ENCODE measurements around the gene STX18. TPM values are rescaled to one million over a fixed set of nuclear protein-coding genes. Genes with fewer than 3 reads are reported as not detected.

Gene STX18
- total RNA-seq, 4 donors from 2014 or later, result 9.2 to 56.9 (median 42.1) TPM

GRCh38 chr4:4583606-4584005, 41.8 kb upstream of the STX18 start:
- TF ChIP-seq EP300 (IDR thresholded peaks at IDR 0.05; ENCODE audit: low read depth) (no peak), POLR2AphosphoS5 (IDR thresholded peaks at IDR 0.05) (no peak), CTCF (IDR thresholded peaks at IDR 0.05) (no peak), POLR2A (IDR thresholded peaks at IDR 0.05) (no peak)
- Histone ChIP-seq H3K36me3 (no peaks in the 10 kb centered on the region), H3K27ac (no peak overlapping the region), H3K4me1 (no peaks in the 10 kb centered on the region), H3K4me3 (no peak overlapping the region), H3K9me3 (no peaks in the 10 kb centered on the region), H3K27me3 (no peaks in the 10 kb centered on the region)
- 97 to 100% methylated on average over 4 of the region's 4 CpGs for WGBS, 2 donors (ENCODE audit: low coverage in 1 of 2)
- in situ Hi-C loops (cut with MboI; ENCODE audit: low pct_ligation_motif_present in 1 of 4, low pct_unique_long_range_greater_than_20kb in 1 of 4, low sequenced_read_pairs in 3 of 4), result no loop called here
- no peak for DNase-seq
- intact Hi-C loops (cut with DNase I; ENCODE audit: low total_unique reads), result no loop called here

GRCh38 chr4:4582653-4583052, 40.8 kb upstream of the STX18 start:
- Histone ChIP-seq H3K4me3 (no peak overlapping the region), H3K27ac (no peak overlapping the region), H3K36me3 (no peaks in the 10 kb centered on the region), H3K9me3 (no peaks in the 10 kb centered on the region), H3K4me1 (no peaks in the 10 kb centered on the region), H3K27me3 (no peaks in the 10 kb centered on the region)
- no peak for TF ChIP-seq EP300 (IDR thresholded peaks at IDR 0.05; ENCODE audit: low read depth)
- no peak for TF ChIP-seq POLR2A (IDR thresholded peaks at IDR 0.05)
- TF ChIP-seq CTCF (IDR thresholded peaks at IDR 0.05), result no peak
- no peak for TF ChIP-seq POLR2AphosphoS5 (IDR thresholded peaks at IDR 0.05)
- WGBS, 2 donors (ENCODE audit: low coverage in 1 of 2), result 93 to 100% methylated on average over 1 to 7 of the region's 7 CpGs
- in situ Hi-C loops (cut with MboI; ENCODE audit: low pct_ligation_motif_present in 1 of 4, low pct_unique_long_range_greater_than_20kb in 1 of 4, low sequenced_read_pairs in 3 of 4) (no loop called here), intact Hi-C loops (cut with DNase I; ENCODE audit: low total_unique reads) (no loop called here)
- no peak for DNase-seq

GRCh38 chr4:4580494-4580893, 38.6 kb upstream of the STX18 start:
- no peak for TF ChIP-seq CTCF (IDR thresholded peaks at IDR 0.05)
- TF ChIP-seq POLR2AphosphoS5 (IDR thresholded peaks at IDR 0.05), result no peak
- TF ChIP-seq POLR2A (IDR thresholded peaks at IDR 0.05), result no peak
- TF ChIP-seq EP300 (IDR thresholded peaks at IDR 0.05; ENCODE audit: low read depth), result no peak
- H3K27me3 ChIP-seq, result no peaks in the 10 kb centered on the region
- no peaks in the 10 kb centered on the region for H3K36me3 ChIP-seq
- H3K27ac ChIP-seq, result no peak overlapping the region
- intact Hi-C loops (cut with DNase I; ENCODE audit: low total_unique reads) (no loop called here), in situ Hi-C loops (cut with MboI; ENCODE audit: low pct_ligation_motif_present in 1 of 4, low pct_unique_long_range_greater_than_20kb in 1 of 4, low sequenced_read_pairs in 3 of 4) (no loop called here)
- no peaks in the 10 kb centered on the region for H3K9me3 ChIP-seq
- WGBS, 2 donors (ENCODE audit: low coverage in 1 of 2), result 96 to 100% methylated on average over 1 to 2 of the region's 2 CpGs
- no peak overlapping the region for H3K4me3 ChIP-seq
- DNase-seq, result no peak
- peaks cover 0 to 2% (median 0%) of the 10 kb centered on the region in 4 donors for H3K4me1 ChIP-seq

GRCh38 chr4:4578981-4579380, 37.1 kb upstream of the STX18 start:
- H3K27ac ChIP-seq, result no peak overlapping the region
- TF ChIP-seq POLR2AphosphoS5 (IDR thresholded peaks at IDR 0.05), result no peak
- TF ChIP-seq CTCF (IDR thresholded peaks at IDR 0.05), result no peak
- no peak for TF ChIP-seq EP300 (IDR thresholded peaks at IDR 0.05; ENCODE audit: low read depth)
- no peak for TF ChIP-seq POLR2A (IDR thresholded peaks at IDR 0.05)
- H3K27me3 ChIP-seq, result no peaks in the 10 kb centered on the region
- H3K9me3 ChIP-seq, result no peaks in the 10 kb centered on the region
- intact Hi-C loops (cut with DNase I; ENCODE audit: low total_unique reads) (no loop called here), in situ Hi-C loops (cut with MboI; ENCODE audit: low pct_ligation_motif_present in 1 of 4, low pct_unique_long_range_greater_than_20kb in 1 of 4, low sequenced_read_pairs in 3 of 4) (no loop called here)
- no peak for DNase-seq
- no peak overlapping the region for H3K4me3 ChIP-seq
- no peaks in the 10 kb centered on the region for H3K36me3 ChIP-seq
- WGBS, 2 donors (ENCODE audit: low coverage in 1 of 2), result 83 to 91% methylated on average over 4 to 5 of the region's 5 CpGs
- peaks cover 0 to 10% (median 0%) of the 10 kb centered on the region in 4 donors for H3K4me1 ChIP-seq
